GM18861 (cell line): ENCODE results near the gene RTTN.
A peak's percentile ranks its signal among the peaks of the same experiment; 100 is the strongest.

ENCODE experiments used
- ATAC-seq: cut with Tn5 transposase; IDR thresholded peaks from one replicate; pipeline ENCODE4 v1.9.1; 2021; ENCODE audit not compliant: unreplicated experiment

Gene RTTN

DNA sequence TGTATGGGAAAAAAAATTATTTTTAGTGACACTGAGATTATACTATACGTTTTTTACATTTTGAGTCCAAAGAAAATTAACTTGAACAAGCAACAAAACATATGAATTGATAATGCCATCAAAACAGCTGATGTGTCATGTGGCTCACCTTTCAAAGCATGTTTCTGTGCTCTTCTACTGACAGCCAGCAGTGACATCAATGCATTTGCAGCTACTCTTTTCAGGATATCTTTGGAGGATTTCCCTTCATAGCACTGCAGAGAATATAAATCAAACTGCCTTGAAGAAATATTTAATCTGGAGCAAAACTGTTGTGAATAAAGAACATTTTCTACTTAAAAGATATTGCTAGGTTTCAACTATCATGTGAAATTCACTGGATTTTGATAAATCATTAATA is 174.8 kb downstream of the RTTN start:
- no peak for ATAC-seq

DNA sequence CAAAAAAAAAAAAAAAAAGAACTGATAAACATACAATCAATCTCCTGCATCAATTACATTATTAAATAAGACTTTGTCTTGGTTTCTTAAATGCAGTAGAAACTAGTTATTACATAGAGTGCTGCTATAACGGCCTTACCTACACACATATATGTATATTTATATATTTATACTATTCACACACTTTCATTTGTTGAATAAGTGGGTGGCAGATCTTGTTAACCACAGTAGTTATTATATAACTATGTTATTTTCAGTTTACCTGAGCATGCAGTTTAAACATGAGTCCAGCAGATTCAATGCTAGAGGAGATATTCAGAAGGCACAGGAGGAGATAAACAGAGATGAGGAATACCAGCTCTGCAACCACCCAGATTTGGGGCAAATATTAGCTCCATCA is 176.3 kb downstream of the RTTN start:
- ATAC-seq, result peak; percentile 62

DNA sequence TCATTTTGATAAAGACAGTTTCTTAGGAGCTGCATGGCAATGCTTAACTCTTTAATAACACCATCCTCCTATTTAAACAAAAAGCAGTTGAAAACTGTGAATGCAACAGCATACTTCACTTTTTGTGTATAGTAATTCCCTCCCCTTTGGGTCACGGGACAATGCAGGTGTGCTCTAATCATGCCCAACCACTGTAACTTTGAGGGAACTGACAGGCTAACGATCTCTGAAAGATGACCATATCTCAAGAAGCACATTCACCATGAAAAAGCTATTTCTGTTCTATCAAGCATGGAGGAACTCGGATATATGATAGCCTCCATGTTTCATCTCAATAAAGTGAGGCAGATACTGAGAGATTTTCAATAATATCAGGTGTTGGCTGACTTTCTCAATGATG is 176.8 kb downstream of the RTTN start:
- peak; percentile 64 for ATAC-seq

DNA sequence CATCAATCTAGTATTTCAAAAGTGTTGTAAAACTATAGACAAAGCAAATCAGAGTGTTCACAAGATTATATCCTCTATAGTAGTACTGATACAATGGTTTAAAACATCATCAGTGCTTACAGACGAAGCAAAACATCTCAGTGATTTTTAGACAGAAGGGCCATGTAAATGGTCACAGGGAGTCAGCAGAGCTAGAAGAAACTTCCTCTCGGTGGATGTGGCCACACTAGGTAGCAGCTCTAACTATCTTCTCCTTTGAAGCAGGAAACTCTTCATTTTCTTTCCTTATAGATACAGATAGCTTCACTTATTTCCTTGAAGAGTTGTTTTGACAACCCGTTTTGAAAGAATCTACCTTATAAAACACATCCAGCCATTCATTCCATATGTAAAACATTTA is 177.4 kb downstream of the RTTN start:
- peak; percentile 35 for ATAC-seq

DNA sequence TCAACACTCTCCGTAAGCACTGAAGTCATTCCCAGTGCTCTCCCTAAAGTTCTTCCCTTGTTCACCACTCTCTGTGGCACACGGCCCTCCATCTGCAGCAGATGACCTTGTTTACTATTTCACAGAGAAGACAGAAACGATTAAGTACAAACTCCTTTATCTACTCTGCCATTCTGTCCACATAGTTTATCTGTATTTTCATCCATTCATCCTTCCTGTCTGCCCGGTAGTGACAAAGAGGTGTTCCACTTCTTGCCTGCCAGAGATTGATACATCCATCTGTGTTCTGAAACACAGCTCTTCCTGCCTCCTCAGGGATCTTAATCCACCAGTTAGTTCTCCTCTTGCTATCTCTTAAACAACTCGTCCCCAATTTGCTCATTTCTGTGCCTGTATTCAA is 179.9 kb downstream of the RTTN start:
- no peak for ATAC-seq

DNA sequence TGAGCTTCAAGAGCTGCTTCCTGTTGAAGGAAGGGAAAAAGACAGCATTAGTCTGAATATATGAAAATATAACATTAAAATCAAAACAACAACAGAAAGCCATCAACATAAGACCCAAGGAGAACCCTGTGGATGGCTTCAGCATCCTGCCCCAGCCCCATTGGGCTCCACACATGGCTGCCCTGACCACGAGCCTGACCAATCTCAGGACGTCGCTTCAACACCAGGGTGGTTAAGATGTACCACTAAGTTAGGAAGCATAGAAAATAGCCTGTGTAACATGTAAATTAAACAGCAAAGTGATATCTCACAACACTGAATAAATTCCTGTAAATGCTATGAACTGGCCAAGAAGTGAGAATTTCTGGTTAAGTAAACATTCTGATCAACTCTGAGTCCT is 180.7 kb downstream of the RTTN start:
- ATAC-seq, result no peak

DNA sequence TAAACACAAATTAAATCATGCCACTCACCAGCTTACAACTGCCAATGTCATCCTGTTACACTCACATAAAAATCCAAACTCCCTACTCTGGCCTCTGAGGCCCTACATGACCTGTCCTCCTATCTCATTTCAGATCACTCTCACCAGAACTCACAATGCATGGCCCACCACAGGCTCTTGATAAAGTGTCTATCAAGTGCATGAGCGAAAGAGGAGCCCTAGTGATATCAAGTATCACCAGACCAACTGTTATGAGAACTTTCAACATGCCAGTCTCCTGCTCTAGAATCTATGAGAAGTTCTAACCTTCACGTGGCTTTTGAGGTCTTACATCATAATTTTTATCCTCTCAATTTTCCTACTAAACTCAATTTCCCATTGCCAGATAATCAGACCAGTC is 181.4 kb downstream of the RTTN start:
- ATAC-seq, result no peak

DNA sequence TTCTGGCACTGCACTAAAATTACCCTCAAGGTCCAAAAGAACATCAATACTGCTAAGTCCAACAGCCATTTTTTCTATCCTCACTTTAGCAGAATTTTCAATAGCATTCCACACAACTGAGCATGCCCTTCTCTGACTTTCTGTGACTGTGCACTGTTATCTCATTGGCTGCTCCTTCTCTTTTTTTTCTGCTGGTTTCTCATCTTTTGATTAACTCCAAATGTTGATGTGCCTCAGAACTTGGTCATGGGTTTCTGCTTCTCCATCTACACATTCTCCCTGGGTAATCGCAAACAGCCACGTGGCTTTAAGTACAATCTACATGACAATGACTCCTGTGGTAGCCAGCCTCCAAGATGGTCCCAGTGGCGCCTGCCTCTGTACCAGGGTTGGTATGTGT is 182.9 kb downstream of the RTTN start:
- no peak for ATAC-seq

DNA sequence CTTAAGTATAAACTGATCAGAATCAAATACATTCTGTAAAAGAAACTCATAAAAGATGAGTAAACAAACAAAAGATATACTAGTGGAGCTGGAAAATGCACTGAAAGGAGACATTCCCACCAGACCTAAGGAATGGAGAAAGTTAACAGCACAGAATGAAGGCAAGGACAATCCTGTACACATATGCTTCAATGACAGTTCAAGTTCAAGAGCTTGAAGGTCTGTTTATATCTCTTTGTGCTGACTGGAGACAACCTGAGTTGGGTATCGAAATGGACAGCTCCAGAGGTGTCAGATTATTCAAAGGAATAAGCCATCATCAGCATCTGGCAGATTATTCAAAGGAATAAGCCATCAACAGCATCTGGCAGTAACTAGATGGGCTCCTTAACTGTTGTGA is 184.0 kb downstream of the RTTN start:
- no peak for ATAC-seq

DNA sequence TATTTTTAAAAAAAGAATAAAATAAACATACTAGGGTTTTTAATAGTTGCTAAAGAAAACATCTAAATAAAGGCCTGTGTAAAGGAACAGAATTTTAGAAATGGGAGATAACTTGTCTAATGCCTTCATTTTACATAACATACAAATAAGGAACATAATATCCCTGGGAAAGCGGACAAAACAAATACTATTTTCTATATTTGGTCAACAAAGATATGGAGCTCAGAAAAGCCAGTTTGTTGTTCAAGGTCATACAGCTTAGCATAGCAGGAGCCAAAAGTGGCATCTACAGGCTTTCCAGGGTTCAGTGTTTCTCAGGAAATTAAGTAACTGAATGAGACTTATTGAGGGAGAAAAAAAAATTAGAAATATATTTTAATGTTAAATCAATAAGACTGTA is 184.4 kb downstream of the RTTN start:
- ATAC-seq, result no peak

DNA sequence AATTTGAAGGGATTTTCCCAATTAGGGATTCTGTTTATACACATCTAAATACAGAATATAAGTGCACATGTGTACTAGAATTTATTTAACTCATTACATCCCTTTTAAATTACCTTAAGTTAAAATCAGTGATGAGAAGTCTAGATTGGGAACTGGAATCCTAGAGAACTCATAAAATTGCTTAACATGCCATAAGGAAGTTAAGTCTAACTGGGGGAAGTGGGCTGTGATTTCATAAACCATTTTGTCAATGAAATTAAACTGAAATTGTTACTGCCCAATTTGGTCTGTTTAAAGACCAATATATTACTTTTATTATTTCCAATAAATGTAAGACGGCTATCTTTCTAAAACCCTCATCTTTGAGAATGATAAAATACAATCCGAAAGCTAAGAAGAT is 185.5 kb downstream of the RTTN start:
- ATAC-seq, result no peak

DNA sequence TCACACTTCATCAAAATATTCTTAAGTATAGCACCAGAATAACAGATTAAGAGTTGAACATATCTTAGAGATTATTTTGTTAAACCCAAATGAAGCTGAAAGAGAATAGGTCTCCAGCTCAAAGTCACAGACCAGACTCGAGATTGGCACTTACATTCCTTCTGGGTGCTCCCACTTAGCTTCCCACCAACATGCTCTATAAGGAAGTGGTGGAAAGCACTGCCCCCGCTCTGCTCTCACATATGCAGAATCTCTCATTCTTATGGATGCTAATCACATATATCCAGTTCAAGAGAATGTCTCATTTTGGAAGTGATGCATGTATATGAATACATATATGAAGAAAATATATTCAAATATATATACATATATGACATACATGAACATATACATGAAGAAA is 186.4 kb downstream of the RTTN start:
- ATAC-seq, result no peak

DNA sequence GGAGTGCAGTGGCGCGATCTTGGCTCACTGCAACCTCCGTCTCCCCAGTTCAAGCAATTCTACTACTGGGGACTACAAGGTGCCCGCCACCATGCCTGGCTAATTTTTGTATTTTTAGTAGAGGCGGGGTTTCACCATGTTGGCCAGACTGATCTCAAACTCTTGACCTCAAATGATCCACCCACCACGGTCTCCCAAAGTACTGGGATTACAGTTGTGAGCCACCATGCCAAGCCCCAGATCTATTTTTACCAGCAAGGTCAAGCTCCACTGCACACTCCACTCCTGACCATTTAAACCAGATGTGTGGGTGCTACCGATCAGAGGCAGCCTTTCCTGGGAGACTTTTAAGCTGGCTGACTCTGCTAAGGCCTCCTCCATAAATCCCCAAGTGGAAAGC is 190.4 kb downstream of the RTTN start:
- no peak for ATAC-seq

DNA sequence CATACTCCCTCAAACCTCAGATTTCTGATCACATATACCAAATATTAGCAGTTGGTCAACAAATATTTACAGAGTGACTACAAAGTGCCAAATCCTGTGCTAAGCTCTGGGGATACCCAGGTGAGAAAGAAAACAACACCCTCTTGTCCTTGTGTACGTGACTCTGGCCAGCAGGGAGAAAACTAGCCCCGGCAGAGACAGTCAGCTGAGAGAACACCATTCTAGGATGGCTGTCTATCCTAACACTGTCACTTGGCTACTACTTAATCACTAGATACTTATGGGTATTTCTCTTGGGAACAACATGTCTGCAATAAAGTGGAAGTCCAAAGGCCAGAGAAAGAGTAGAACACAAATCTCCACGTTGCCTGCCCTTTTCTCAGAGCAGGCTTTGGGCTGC is 199.9 kb downstream of the RTTN start:
- ATAC-seq, result no peak

DNA sequence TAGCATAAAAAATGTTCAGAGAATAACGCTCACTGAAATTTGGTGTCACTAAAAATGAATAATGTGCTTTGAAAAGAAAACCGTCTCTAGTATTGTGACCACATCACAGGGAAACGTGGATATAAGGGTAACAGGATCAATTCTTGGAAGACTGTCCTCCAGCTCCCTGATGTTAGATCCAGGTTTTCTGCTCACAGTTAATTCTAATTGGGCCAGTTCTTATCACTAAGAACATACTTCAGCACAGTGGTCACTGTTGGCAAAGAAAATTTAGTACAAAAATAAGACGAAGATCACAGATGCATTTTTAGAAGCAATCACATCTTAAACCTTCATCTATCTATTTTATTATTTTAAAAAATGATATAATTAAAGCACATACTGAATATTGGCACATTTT is 200.8 kb downstream of the RTTN start:
- ATAC-seq, result no peak

DNA sequence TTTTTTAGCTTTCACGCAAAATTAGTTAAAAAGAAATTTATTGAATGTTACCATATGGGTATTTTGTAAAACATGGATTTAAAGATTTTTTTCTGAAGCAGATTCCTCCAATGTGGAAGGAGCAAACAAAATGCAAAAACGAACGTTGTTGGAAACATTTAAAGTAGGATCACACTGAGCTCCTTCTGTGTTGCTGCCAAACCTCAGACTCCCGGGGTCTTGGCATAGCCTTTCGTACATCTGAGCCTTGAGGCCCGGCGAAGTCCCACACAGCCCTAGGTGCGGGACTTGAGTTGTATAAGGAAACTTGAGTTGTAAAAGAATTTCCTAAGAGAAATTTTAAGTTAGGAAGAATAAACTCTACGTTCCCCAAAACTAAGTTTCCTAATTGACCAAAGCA is 205.8 kb downstream of the RTTN start:
- no peak for ATAC-seq

DNA sequence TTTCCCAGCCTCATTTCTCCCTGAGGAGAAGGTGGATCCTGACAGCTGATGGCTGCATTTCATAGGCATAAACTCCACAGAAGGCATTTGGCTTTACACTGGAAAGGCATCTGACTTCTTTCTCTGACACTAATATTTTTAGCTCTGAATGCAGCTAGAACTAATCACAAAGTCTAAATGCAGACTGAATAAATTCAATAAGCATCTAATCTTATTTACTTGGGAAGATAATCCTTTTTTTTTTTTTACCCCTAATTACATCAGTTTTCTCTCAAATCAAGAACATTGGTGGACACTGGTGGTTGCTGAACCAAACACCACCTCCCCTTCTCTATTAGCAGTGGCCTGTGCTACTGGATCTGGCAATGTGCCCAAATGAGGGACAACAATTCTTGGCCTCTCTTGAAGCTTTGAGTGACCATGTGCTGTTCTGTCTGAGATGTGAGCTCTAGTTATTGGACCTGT is 206.9 kb downstream of the RTTN start:
- ATAC-seq, result no peak

DNA sequence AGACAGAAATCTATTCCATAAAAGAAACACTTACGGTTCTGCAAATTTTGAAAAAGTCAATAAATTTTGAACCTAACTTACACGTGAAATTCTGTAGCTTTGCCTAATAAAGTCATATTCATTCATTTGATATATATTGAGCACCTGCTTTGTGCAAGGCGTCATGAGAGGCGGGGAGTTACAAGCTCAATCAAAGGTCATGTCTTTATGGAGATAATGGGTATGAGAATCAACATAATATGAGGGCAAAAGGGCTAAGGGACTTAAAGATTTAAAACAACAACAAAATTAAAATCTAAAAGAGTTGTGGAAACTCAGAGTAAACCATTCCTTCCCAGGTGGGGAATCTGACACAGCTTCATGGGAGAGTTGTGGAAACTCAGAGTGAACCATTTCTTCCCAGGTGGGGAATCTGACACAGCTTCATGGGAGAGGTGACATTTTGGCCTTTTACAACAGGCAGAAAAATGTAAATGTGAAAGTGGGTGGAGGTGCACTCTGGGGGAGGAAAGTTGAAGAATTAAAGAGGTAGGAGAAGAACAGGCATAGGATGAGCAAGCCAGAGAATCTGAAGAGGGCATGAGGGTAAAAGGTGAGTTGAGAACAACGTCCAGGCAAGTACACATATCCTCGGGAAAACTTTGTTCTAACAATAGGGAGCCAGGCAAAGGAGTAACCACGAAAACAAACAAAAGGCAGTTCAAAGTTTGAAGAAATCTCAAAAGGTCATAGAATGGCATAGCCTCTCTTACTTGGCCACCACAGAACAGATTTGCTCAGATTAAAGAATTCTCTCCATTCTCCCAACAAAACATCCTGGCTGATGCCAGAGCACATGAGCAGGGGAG is 208.3 kb downstream of the RTTN start:
- no peak for ATAC-seq

DNA sequence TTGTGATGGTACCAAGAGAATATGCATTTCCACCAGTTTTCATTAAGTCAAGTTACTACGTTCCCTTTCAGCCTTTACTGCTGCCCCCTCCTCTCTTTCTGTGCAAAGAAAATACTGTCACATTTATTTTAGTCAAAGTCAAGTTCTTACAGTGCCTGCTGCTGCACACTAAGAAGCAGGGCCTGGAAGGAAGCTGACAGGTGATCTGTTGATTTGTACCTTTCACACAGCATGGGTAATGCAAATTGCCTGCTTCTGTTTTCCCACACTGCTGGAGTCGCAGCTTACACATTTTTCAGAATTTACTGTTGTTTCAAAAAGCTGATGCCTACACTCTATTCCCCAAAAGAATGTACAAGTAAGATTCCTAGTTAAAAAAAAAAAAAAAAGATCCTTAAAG is 209.1 kb downstream of the RTTN start:
- ATAC-seq, result no peak

DNA sequence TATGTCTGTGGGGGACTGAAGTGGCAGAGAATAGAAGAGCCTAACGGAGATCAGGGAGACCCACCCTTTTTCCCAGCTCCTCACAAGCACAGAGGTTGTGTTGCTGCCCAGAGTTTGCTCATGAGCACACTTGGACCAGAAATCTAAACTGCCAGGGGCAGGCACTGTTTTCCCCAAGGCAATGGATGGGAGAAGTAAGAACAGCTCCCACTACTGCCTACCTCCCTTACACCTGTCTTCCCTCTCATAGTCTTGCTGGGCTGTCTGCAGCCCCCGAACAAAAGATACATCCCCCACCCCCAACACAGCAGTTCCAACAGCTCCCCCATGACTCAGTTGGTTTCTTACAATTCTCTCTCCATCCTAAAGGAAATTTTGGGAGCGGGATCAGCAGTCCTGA is 209.7 kb downstream of the RTTN start:
- ATAC-seq, result no peak

DNA sequence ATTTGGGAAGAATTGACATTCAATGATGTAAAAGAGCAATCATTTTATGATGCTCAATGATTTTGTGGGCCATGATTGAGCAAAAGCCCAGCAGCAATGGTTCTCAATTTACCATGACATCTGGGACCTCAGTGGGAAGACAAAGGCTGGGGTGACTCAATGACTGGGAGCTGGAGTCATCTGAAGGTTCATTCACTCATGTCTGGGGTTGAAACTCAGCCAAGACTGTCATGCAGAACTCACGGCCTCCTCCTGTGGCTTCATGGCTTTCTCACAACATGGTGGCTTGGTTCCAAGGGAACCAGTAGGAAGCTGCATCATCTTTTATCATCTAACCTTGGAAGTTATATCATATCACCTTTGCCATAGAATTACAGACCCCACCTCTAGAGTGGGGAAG is 212.7 kb downstream of the RTTN start:
- no peak for ATAC-seq

DNA sequence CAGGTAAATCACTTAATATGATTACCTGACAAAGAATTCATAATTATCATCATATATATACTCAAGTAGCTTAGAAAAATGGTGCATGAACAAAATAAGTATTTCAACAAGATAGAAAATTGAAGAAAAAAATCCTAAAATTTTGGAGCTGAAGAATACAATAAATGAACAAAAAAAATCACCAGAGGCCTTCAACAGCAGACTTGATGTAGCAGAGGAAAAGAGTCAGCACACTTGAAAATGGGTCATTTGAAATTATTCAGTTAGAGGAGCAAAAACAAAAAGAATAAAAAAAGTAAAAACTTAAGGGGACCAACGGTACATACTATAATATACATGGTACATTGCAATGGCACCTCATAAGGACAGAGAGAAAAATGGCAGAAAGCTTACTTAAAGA is 217.6 kb downstream of the RTTN start:
- ATAC-seq, result no peak

DNA sequence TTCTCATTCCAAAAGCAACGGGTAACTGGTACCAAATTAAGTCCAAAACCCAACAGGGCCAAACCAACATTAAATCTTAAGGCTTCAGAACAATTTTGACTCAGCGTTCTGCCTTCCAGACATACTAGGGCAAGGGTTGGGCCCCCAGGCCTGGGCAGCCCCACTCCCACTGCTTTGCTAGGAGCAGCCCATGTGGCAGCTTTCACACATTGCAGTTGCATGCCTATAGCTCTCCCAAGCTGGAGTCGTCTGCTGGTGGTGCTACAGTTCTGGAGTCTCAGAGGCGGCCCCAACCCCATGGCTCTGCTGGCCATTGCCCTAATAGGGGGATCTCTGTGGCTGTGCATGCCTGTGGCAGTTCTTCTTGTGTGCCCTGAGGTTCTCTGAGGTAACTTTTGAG is 220.2 kb downstream of the RTTN start:
- ATAC-seq, result no peak
